GM21529 (cell line): ENCODE measurements around the gene F2R.

ENCODE experiments used
- ATAC-seq: cut with Tn5 transposase; IDR thresholded peaks from one replicate; pipeline ENCODE4 v1.9.1; 2021; ENCODE audit not compliant: unreplicated experiment

F2R gene

DNA sequence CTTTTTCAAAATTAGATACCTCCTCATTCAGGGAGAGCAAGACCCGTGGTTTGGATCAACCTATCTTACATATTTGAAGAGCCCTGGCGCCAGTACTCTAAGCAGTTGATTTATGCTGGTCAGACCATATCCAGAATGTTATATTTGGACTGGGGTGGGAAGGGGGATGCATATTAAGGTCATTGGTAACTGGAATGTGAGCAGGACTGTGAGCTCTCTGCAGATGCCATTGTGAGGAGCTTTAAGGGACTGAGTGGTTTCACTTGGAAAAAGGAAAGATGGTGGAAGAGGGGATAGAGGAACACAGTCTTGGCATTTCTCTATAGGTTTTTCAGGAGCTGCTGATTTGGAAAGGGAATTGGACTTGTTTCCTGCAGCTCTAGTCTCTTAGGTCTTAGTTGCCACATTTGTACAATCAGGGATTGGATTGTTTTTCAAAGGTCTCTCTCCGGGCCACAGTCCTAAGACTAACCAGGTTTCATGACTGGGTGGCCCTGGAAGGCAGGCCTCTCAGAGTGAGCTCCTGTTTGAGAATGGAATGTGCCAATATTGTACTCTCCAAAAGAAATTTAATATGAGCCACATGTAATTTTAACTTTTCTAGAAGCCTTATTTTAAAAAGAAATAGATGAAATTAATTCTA, 25.8 kb upstream of the F2R start:
- ATAC-seq, result no peak

DNA sequence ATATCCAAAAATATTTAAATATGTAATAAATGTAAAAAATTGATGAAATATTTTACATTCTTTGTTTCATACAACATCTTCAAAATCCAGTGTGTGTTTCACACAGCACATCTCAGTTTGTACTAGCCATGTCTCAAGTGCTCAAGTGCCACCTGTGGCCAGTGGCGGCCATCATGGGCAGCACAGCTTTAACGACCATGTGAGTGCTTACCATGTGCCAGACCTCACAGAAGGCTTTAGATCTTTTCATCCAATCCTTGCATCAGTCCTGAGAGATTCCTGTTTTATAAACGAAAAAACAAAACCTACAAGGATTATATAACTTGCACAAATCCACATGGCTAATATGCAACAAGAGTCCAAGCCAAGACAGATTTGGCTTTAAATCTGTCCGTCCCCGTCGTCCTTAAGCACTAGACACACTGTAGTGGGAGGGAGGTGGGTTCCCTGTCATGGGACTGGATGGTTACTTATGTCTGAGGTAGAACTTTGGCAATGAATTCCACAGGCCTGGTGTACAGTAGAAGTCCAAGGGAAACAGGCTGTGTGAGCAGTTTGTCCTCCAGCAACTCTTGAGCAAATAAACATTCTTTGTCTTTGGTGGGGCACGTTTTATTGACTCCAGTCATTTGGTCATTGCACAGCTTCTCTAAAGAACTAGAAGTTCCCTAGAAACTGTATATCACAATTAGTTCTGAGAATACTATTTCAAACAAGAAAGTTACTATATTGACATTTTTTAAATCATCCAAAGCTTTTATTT, 25.0 kb upstream of the F2R start:
- ATAC-seq, result no peak

- ATAC-seq, result no peak
Observed at GRCh38 chr5:76691467-76692273, 24.3 kb upstream of the F2R start.

- ATAC-seq, result no peak
Observed at GRCh38 chr5:76692274-76692540, 23.7 kb upstream of the F2R start.

DNA sequence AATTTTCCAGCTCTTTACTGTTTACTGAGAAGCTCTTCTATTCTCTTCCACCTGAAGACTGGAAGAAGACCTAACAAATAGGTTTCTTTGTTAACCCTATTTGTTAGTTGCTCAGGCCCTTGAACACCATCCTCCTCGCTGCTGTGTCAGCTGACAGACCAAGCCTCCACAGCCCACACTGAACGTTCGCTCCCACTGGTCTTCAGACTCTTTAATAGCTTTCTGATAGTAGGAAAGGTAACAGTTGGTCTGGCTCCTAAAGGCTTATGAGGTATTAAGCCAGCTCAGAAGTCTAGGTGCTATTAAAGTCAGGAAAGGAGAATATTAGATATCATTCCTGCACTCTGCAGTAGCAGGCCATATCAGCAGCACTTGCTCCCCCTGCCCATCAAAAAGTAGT, 23.3 kb upstream of the F2R start:
- ATAC-seq, result no peak

DNA sequence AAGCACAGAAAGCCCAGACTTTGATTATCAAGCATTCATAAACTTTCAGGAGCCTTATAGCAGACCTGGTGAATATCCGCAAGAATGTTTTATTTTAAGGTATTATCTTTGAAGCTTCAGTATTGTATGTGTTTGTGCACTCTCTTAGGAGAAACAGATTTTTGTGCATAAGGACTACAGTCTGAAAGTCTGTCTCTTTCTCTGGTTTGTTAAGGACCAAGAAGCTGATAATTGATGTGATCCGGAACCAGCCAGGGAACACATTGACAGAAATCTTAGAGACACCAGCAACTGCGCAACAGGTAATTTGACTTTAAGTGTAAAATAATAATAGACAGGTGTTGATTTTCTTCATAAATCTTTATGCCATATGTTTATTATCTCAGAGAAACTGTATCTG, 22.8 kb upstream of the F2R start:
- ATAC-seq, result no peak

- no peak for ATAC-seq
Observed at GRCh38 chr5:76694317-76694716, 21.6 kb upstream of the F2R start.

DNA sequence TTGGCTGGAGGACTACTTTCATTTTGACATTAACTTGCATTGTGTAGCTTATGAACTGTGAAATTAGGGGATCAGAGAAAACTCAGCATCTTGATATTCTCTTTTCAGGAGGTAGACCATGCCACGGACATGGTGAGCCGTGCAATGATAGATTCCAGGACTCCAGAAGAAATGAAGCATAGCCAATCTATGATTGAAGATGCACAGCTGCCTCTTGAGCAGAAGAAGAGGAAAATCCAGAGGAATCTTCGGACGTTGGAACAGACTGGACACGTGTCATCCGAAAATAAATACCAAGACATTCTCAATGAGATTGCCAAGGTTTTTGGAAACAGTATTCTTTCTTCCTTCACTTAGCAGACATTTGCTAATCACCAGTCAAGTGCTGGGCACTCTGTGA, 20.6 kb upstream of the F2R start:
- ATAC-seq, result no peak

DNA sequence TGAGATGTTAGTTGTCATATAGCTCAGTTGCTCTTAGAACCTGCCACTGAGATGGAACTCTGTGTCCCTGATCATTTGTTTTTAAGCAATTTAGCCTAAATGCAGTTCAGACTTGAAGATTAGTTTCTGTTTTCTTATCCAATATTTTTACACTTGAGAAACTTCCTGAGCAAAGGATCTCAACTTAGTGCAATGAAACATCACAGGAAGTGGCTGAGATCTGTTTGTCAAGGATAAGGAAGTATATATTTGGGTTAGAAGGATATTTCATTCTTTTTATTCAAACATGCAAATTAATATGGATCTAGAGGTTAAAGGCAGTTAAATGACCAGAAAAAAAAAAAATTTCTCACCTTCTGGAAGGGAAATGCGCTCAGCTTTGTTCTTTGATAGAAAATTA, 19.7 kb upstream of the F2R start:
- no peak for ATAC-seq

DNA sequence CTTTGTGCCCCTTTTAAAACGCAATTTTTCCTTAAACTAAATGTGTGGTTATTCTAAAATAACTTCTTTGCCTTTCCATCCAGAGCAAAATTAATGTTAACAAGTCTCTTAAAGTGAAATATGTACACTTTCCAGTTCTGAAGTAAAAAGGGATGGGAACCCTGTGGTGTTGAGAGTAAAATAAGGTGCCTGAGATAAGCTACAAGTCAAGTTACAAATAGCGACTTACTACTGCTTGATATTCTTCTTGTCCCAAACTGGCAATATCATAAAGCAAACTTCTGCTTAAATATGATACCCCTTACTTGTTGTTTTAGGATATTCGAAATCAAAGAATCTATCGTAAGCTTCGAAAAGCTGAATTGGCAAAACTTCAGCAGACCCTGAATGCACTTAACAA, 18.3 kb upstream of the F2R start:
- no peak for ATAC-seq

DNA sequence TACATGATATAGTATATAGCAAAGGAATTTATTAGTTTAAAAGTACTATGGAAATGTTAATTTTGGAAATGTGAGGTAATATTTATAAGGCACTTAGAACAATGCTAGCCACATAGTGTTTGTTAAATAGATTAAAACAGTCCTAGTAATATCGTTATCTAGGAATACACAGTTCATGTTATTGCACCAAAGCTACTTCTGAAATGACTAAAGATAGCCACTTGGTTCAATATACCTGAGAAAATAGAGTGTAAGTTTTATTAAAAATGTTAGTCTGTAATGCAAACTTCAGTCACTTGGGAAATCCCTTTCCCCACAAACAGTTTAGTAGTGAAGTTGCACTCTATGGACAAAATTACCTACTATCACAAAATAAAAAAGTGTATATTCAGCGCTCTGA, 15.4 kb upstream of the F2R start:
- no peak for ATAC-seq

DNA sequence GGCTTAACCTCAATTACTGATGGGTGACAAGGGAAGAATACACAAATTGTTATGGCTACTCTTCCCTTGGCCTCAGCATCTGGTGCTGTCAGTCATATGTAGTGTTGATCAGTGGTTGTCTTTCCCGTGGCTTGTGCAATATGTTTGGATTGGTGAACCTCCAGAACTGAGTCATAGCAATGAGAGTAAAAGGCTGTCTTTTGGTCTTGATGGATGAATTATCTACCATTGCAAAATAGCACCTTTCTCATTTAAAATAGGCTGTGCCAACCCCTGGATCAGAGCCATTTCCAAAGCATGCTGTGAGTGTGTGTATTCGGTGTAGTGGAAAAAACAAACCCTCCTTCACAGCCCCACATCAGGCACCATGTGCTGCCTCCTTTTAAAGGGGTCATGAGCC, 14.6 kb upstream of the F2R start:
- ATAC-seq, result no peak

- no peak for ATAC-seq
Observed at GRCh38 chr5:76703707-76704106, 12.2 kb upstream of the F2R start.

DNA sequence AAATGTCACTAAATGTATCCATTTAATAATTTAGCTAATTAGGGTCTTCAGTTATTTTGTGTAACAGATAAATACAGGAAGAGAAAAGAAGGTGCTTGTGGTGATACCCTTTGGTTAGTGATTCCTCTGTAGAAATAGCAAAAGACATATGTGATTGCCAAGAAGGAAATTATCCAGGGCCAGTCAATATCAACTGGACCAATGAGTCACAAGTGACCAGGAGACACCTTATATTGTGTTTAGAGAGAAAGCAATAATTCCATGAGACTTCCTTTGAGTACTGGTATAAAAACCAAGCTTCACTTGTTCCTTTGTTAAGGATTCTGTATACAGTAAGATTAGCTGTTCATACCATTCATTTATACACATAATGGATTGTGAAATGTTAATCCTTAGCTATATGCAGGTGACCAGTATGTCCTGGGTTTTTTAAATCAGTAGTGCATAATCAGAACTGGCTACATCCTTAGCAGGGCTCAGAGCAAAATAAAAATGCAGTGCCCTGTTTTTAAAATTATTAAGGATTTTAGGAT, 11.7 kb upstream of the F2R start:
- ATAC-seq, result no peak

- ATAC-seq, result no peak
Observed at GRCh38 chr5:76705574-76705973, 10.4 kb upstream of the F2R start.

DNA sequence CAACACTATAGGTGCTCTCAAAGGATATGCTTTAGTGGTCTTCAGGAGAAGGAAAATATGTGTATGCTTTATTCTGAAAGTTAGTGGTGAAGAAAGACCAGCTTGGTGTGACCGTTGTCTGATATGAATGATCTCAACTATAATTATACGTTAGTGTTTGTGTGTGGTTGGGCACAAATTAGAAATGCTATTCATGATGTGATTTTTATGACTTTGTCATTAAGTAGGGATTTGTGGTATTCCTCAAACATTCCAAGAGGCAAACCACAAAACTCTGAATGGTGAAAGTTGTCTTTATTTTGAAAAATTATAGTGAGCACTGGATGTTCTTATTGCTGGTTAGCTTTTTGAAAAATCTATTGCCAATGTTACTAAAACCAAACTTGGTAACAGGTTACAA, 6.2 kb upstream of the F2R start:
- ATAC-seq, result no peak

DNA sequence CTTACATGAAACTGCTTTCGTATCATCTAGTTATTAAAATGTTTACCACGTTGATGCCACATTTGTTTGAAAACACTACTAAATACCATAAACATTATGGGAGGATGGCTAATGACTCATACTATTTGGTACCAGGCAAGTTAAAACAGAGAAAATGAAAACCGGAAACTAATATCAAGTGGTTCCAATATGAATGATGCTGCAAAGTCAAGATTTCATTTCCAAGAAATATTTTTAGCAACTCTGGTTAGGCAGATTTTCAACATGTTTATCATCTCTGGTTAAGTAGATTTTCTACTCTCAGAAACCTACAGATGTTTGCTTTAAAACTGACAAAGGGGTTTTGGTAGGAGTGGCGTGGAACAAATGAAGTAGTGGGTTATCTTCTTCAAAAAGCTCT, 4.9 kb upstream of the F2R start:
- peak; percentile 62 for ATAC-seq

GRCh38 chr5:76714751-76715485, 1.0 kb upstream of the F2R start:
- no peak for ATAC-seq

- peak; percentile 4 for ATAC-seq
Observed at GRCh38 chr5:76715486-76715735, 515 bp upstream of the F2R start.

DNA sequence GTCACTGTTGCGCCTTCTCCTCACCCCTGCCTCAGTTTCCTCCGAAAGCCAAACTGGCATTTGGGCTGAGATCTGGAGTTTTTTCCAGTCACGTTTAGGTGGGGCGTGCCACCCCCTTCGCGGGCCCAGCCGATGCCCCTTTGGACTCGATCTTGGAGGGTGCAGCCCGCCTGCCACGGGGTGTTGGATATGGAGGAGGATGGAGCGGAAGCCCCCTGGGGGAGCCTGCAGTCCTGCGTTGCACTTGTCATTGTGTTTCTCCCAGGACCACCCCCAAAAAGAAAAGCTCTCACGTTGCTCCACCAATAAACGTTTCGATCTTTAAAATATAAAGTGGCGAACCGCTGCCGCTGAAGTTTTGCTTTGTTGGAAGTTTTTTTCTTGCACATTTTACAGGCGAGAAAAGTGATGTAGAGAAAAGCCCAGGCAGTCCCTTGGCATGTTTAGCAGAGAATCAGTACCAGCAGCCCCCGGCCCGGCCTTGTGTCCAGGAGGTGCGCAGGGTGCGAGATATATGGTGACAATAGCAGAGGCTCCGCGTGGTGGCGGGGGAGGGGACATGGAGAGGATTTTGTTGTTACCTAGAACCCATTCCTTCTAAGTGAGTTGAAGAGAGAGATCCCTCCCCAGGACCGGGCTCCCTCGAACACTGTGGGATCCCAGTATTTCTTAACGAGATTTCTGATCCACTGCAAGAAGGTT, 681 bp downstream of the F2R start:
- no peak for ATAC-seq
